Kidney epithelial cell (primary cell): ENCODE results near the gene HHIP. TPM values are rescaled to one million over a fixed set of nuclear protein-coding genes. Genes with fewer than 3 reads are reported as not detected.

Experiments used
- DNase-seq: peaks from one replicate; pipeline ENCODE4 v3.0.0-alpha.2; 2010; ENCODE audit warnings: low read depth
- H3K27me3 ChIP-seq: 2 replicates; pipeline ENCODE4 v1.6.0; 2011; ENCODE audit warnings: low read length; ENCODE audit not compliant: control insufficient read depth, insufficient read depth
- H3K36me3 ChIP-seq: 2 replicates; pipeline ENCODE4 v1.5.1; 2011; ENCODE audit warnings: low read length; ENCODE audit not compliant: control insufficient read depth, insufficient read depth
- H3K4me3 ChIP-seq: 2 replicates; pipeline ENCODE4 v1.5.1; 2011; ENCODE audit warnings: low read depth, mild to moderate bottlenecking, control low read depth, low read length
- CTCF ChIP-seq: IDR thresholded peaks from 2 replicates; pipeline ENCODE4 v1.5.1; 2011; ENCODE audit warnings: mild to moderate bottlenecking, moderate library complexity, low read length, control low read depth, inconsistent platforms; ENCODE audit not compliant: insufficient read depth, poor library complexity, severe bottlenecking
- total RNA-seq: library from RNA; depleted of rRNA; stranded (reverse); fragments of >200 nt; gene quantifications from 2 replicates; pipeline ENCODE4 v1.2.3, GENCODE V29; 2015

Gene HHIP
- total RNA-seq, 1 donor from 2014 or later = 0.54 TPM

DNA sequence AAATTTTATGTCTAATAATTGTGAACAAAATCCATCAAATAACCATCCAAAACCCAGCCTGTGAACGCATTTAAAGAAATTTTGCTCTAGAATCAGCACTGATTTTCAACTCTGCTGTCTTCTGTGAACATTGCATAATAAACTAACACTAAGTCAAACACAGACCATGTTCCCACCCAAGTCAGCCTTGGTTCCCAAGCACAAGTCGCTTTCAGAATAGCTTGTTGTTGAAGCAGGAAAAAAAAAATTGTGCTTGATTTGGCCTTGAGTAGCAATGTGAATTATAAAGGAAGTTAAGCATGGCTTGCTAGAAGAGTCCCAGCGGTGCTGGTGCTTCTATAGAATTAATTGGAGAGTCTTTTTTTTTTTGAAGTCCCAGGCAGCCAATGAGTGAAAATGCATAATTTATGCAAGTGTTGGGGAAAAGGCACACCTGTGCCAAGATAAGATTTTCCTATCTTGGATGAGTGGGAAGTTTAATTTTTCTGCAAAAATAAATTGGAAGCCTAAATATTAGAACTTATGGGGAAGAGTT is 42.1 kb downstream of the HHIP start:
- DNase-seq = no peak
- no peaks in the 10 kb centered on the region for H3K27me3 ChIP-seq
- TF ChIP-seq CTCF = no peak
- H3K4me3 ChIP-seq = no peak overlapping the region
- no peaks in the 10 kb centered on the region for H3K36me3 ChIP-seq

DNA sequence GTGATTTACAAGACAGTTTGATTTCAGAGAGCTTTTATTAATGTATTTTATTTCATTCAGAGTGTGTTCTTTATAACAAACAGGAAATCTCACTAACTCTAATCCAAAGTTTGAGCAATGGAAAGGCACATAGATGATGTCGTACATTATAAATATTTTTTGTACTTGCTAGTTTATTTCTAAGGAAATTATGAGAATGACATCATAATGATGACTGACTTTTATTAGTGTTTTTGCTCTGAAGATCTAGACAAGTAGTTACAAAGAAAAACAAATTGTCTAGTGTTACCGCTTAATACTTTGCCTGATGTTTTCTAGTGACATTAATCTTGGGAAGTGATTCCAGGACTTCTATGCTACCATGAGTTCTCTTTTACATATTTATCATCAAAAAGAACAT is 43.2 kb downstream of the HHIP start:
- Histone ChIP-seq H3K27me3 (no peaks in the 10 kb centered on the region), H3K4me3 (no peak overlapping the region), H3K36me3 (no peaks in the 10 kb centered on the region)
- DNase-seq = no peak
- no peak for TF ChIP-seq CTCF

- TF ChIP-seq CTCF = no peak
- DNase-seq = no peak
These were observed 49.8 kb downstream of the HHIP start for GRCh38 chr4:144695721-144696120.

GRCh38 chr4:144696376-144696775 is 50.4 kb downstream of the HHIP start:
- H3K27me3 ChIP-seq = no peaks in the 10 kb centered on the region
- no peak for TF ChIP-seq CTCF
- H3K4me3 ChIP-seq = no peak overlapping the region
- no peak for DNase-seq
- no peaks in the 10 kb centered on the region for H3K36me3 ChIP-seq

More at GRCh38 chr4:144695721-144696120, 49.8 kb downstream of the HHIP start:
- Histone ChIP-seq H3K4me3 (no peak overlapping the region), H3K36me3 (no peaks in the 10 kb centered on the region), H3K27me3 (no peaks in the 10 kb centered on the region)

GRCh38 chr4:144699565-144699964 is 53.6 kb downstream of the HHIP start:
- H3K36me3 ChIP-seq = no peaks in the 10 kb centered on the region
- no peak for TF ChIP-seq CTCF
- no peaks in the 10 kb centered on the region for H3K27me3 ChIP-seq
- no peak overlapping the region for H3K4me3 ChIP-seq
- DNase-seq = no peak

- no peak for TF ChIP-seq CTCF
- no peak for DNase-seq
- Histone ChIP-seq H3K36me3 (no peaks in the 10 kb centered on the region), H3K27me3 (no peaks in the 10 kb centered on the region), H3K4me3 (no peak overlapping the region)
These were observed 55.8 kb downstream of the HHIP start for GRCh38 chr4:144701683-144702233.
